ENCODE measurements around the gene NTN4. TPM values are rescaled to one million over a fixed set of nuclear protein-coding genes. Genes with fewer than 3 reads are reported as not detected.

The NTN4 gene
- total RNA-seq, 1 donor from 2014 or later = 336 TPM

GRCh38 chr12:95611676-95612309 lies 178.8 kb downstream of the NTN4 start:
- peaks cover 2% of the 10 kb centered on the region for H3K9me3 Mint-ChIP-seq (ENCODE audit: low read depth)
- DNase-seq (ENCODE audit: low spot score) = no peak
- H3K27me3 Mint-ChIP-seq (ENCODE audit: low read depth) = no peaks in the 10 kb centered on the region
- no peak for TF ChIP-seq CTCF (IDR thresholded peaks at IDR 0.05)
- peaks cover 30% of the 10 kb centered on the region for H3K4me1 Mint-ChIP-seq (ENCODE audit: low read depth)
- no peaks in the 10 kb centered on the region for H3K36me3 Mint-ChIP-seq (ENCODE audit: low read depth)
- no peak overlapping the region for H3K27ac Mint-ChIP-seq (ENCODE audit: unreplicated experiment)
- H3K4me3 Mint-ChIP-seq (ENCODE audit: unreplicated experiment) = no peak overlapping the region

GRCh38 chr12:95608252-95609033 lies 182.1 kb downstream of the NTN4 start:
- Mint-ChIP-seq H3K27me3 (ENCODE audit: low read depth) (no peaks in the 10 kb centered on the region), H3K4me3 (ENCODE audit: unreplicated experiment) (no peak overlapping the region), H3K36me3 (ENCODE audit: low read depth) (no peaks in the 10 kb centered on the region), H3K9me3 (ENCODE audit: low read depth) (peaks cover 4% of the 10 kb centered on the region), H3K4me1 (ENCODE audit: low read depth) (peaks cover 38% of the 10 kb centered on the region), H3K27ac (ENCODE audit: unreplicated experiment) (peak overlapping the region; percentile 86)
- peak; percentile 28 for TF ChIP-seq CTCF (IDR thresholded peaks at IDR 0.05)
- no peak for DNase-seq (ENCODE audit: low spot score)

Other genes with a start within 250 kb of the NTN4 start
- 0.18 TPM in 1 of 3 replicates, not detected in the others for gene USP44, start 239.3 kb downstream of the NTN4 start, total RNA-seq
- 12.4 to 27.1 TPM (median 15.4 TPM) in 3 replicates for gene SNRPF, start 68.2 kb upstream of the NTN4 start, total RNA-seq
- gene CCDC38, start 151.8 kb upstream of the NTN4 start, total RNA-seq = not detected in 3 replicates
- gene AMDHD1, start 152.6 kb upstream of the NTN4 start, total RNA-seq = 0.31 to 0.42 TPM in 2 of 3 replicates, not detected in the other
- 0.10 to 0.92 TPM (median 0.28 TPM) in 3 replicates for gene HAL, start 205.6 kb upstream of the NTN4 start, total RNA-seq
- gene LTA4H, start 244.8 kb upstream of the NTN4 start, total RNA-seq = 52.7 to 59.7 TPM (median 55.0 TPM) in 3 replicates